SH-SY5Y (cell line): ENCODE measurements around the gene CCDC142.

Experiments
- GATA2 ChIP-seq: IDR thresholded peaks from 2 replicates; pipeline ENCODE4 v1.6.1; 2011; ENCODE audit warnings: mild to moderate bottlenecking, low read depth, low read length
- GATA3 ChIP-seq: IDR thresholded peaks from 2 replicates; pipeline ENCODE4 v1.6.1; 2011; ENCODE audit warnings: low read depth, mild to moderate bottlenecking, low read length, moderate library complexity

- no peak for TF ChIP-seq GATA2
- TF ChIP-seq GATA3 = no peak
Observed at GRCh38 chr2:74481961-74482800, 617 bp downstream of the CCDC142 start.
